Gastrocnemius medialis (tissue), 4 donors: ENCODE results near the gene MACIR. TPM values are rescaled to one million over a fixed set of nuclear protein-coding genes. Genes with fewer than 3 reads are reported as not detected.

Experiments used
- ATAC-seq, 2 donors: fragments of 150-250 bp; one replicate each; pipeline ENCODE4 v1.9.1; 2016
- DNase-seq, 2 donors: peaks; one replicate each; pipeline ENCODE4 v3.0.0-alpha.2; 2019
- H3K27ac ChIP-seq, 4 donors: fragments of 200-600 bp; sonication (generic); 1 replicate in 1 of 4; 2 replicates in 3 of 4; pipeline ENCODE4 v1.5.1; 2016 to 2018; ENCODE audit warnings: mild to moderate bottlenecking in 2 of 4, moderate library complexity in 1 of 4
- H3K27me3 ChIP-seq, 3 donors: fragments of 200-600 bp; sonication (generic) in 2 of 3; 1 replicate in 1 of 3; 2 replicates in 2 of 3; pipeline versions ENCODE4 v1.5.1 to v1.6.0; 2016 to 2019; ENCODE audit warnings: mild to moderate bottlenecking in 1 of 3, moderate library complexity in 1 of 3
- H3K36me3 ChIP-seq, 2 donors: fragments of 200-600 bp; sonication (generic) in 1 of 2; one replicate each; pipeline ENCODE4 v1.5.1; 2017 to 2018
- H3K4me1 ChIP-seq, 2 donors: fragments of 200-600 bp; sonication (generic) in 1 of 2; one replicate each; pipeline ENCODE4 v1.5.1; 2016 to 2017; ENCODE audit warnings: mild to moderate bottlenecking in 2 of 2
- H3K4me3 ChIP-seq, 4 donors: fragments of 200-600 bp; sonication (generic) in 3 of 4; 1 replicate in 1 of 4; 2 replicates in 3 of 4; pipeline ENCODE4 v1.5.1; 2016 to 2019; ENCODE audit warnings: mild to moderate bottlenecking in 2 of 4
- H3K9me3 ChIP-seq, 3 donors: fragments of 200-600 bp; sonication (generic) in 2 of 3; 1 replicate in 1 of 3; 2 replicates in 2 of 3; pipeline ENCODE4 v1.5.1; 2016 to 2019
- POLR2A ChIP-seq, 2 donors: fragments of 450-650 bp; IDR thresholded peaks; one replicate each; pipeline ENCODE4 v1.6.1; 2017; ENCODE audit warnings: antibody characterized with exemption in 2 of 2, mild to moderate bottlenecking in 2 of 2, moderate library complexity in 2 of 2
- in situ Hi-C, 4 donors: fragments of 200-750 bp; cut with MboI; loops; one replicate each; pipeline versions ENCODE4 v1.15.0 to v1.8.0; 2017; ENCODE audit warnings: low sequenced_read_pairs in 4 of 4
- intact Hi-C: fragments of 100-400 bp; cut with DNase I; formaldehyde crosslinking; loops from one replicate; pipeline ENCODE4 v1.15.1; 2023; ENCODE audit warnings: low total_unique reads
- total RNA-seq, 4 donors: library from RNA; depleted of rRNA; stranded (reverse); fragments of >200 nt; gene quantifications; one replicate each; pipeline versions ENCODE4 v1.1.0 to v1.2.3, GENCODE V29; 2016
- TF ChIP-seq, protein P1 (sequence below), 5 experiments: fragments of 450-650 bp in 3 of 5; fragments of 200-600 bp in 2 of 5; sonication (generic) in 2 of 5; IDR thresholded peaks in 4 of 5; conservative IDR thresholded peaks in 1 of 5; 1 replicate in 4 of 5; 2 replicates in 1 of 5; pipeline ENCODE4 v1.5.1; 2016 to 2019; ENCODE audit warnings: antibody characterized with exemption in 5 of 5, mild to moderate bottlenecking in 3 of 5, moderate library complexity in 3 of 5

Gene MACIR
- total RNA-seq, 4 donors from 2014 or later = 8.0 to 26.6 (median 21.7) TPM

- Histone ChIP-seq H3K27me3 (no peaks in the 10 kb centered on the region), H3K4me3 (no peak overlapping the region), H3K27ac (no peak overlapping the region), H3K36me3 (no peaks in the 10 kb centered on the region), H3K4me1 (no peaks in the 10 kb centered on the region), H3K9me3 (no peaks in the 10 kb centered on the region)
- DNase-seq (no peak), ATAC-seq (no peak)
- in situ Hi-C loops (no loop called here), intact Hi-C loops (no loop called here)
- TF ChIP-seq, protein P1, sequence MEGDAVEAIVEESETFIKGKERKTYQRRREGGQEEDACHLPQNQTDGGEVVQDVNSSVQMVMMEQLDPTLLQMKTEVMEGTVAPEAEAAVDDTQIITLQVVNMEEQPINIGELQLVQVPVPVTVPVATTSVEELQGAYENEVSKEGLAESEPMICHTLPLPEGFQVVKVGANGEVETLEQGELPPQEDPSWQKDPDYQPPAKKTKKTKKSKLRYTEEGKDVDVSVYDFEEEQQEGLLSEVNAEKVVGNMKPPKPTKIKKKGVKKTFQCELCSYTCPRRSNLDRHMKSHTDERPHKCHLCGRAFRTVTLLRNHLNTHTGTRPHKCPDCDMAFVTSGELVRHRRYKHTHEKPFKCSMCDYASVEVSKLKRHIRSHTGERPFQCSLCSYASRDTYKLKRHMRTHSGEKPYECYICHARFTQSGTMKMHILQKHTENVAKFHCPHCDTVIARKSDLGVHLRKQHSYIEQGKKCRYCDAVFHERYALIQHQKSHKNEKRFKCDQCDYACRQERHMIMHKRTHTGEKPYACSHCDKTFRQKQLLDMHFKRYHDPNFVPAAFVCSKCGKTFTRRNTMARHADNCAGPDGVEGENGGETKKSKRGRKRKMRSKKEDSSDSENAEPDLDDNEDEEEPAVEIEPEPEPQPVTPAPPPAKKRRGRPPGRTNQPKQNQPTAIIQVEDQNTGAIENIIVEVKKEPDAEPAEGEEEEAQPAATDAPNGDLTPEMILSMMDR (IDR thresholded peaks at IDR 0.05 in 4 of 5, conservative IDR thresholded peaks at IDR 0.05 in 1 of 5) = no peak
- TF ChIP-seq POLR2A (IDR thresholded peaks at IDR 0.05) = no peak
These were observed 50.2 kb downstream of the MACIR start for GRCh38 chr5:103308774-103309173.

GRCh38 chr5:103313056-103313455 lies 54.5 kb downstream of the MACIR start:
- H3K27ac ChIP-seq = no peak overlapping the region
- intact Hi-C loops = no loop called here
- ATAC-seq (no peak), DNase-seq (no peak)
- no peak overlapping the region for H3K4me3 ChIP-seq
- H3K27me3 ChIP-seq = no peaks in the 10 kb centered on the region
- TF ChIP-seq, protein P1 (IDR thresholded peaks at IDR 0.05 in 4 of 5, conservative IDR thresholded peaks at IDR 0.05 in 1 of 5) = no peak
- TF ChIP-seq POLR2A (IDR thresholded peaks at IDR 0.05) = no peak
- no peaks in the 10 kb centered on the region for H3K9me3 ChIP-seq
- in situ Hi-C loops = no loop called here
- no peaks in the 10 kb centered on the region for H3K4me1 ChIP-seq
- H3K36me3 ChIP-seq = no peaks in the 10 kb centered on the region

DNA sequence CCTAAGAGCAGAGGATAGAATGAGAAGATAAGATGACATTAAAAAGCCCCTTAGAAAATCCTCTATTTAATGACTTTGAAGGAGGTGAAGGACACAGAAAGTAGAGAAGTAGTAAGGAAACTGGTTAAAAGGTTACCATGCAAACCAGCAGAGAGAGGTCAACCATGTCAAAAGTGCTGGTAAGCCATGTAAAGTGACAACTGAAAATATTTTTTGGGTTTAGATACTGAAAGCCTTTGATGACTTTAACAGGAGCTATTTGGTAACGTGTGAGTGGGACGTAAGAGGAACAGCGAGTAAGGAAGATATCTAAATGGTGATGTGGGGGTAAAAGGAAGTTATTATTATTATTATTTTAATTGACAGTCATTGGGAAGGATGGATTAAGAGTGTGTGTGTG lies 56.9 kb downstream of the MACIR start:
- intact Hi-C loops = no loop called here
- H3K4me3 ChIP-seq = no peak overlapping the region
- no peak for TF ChIP-seq POLR2A (IDR thresholded peaks at IDR 0.05)
- TF ChIP-seq, protein P1 (IDR thresholded peaks at IDR 0.05 in 4 of 5, conservative IDR thresholded peaks at IDR 0.05 in 1 of 5) = no peak
- in situ Hi-C loops = no loop called here
- H3K36me3 ChIP-seq = no peaks in the 10 kb centered on the region
- no peak overlapping the region for H3K27ac ChIP-seq
- no peaks in the 10 kb centered on the region for H3K9me3 ChIP-seq
- H3K4me1 ChIP-seq = no peaks in the 10 kb centered on the region
- no peaks in the 10 kb centered on the region for H3K27me3 ChIP-seq
- no peak for DNase-seq
- no peak for ATAC-seq

- in situ Hi-C loops = no loop called here
- Histone ChIP-seq H3K4me3 (no peak overlapping the region), H3K9me3 (no peaks in the 10 kb centered on the region), H3K36me3 (no peaks in the 10 kb centered on the region), H3K27ac (no peak overlapping the region), H3K4me1 (no peaks in the 10 kb centered on the region), H3K27me3 (no peaks in the 10 kb centered on the region)
- intact Hi-C loops = no loop called here
- no peak for TF ChIP-seq POLR2A (IDR thresholded peaks at IDR 0.05)
- TF ChIP-seq, protein P1 (IDR thresholded peaks at IDR 0.05 in 4 of 5, conservative IDR thresholded peaks at IDR 0.05 in 1 of 5) = no peak
- DNase-seq (no peak), ATAC-seq (no peak)
These were observed 68.9 kb downstream of the MACIR start for GRCh38 chr5:103327451-103327850.

- Histone ChIP-seq H3K36me3 (no peaks in the 10 kb centered on the region), H3K27ac (no peak overlapping the region), H3K4me3 (no peak overlapping the region), H3K27me3 (no peaks in the 10 kb centered on the region), H3K4me1 (no peaks in the 10 kb centered on the region), H3K9me3 (no peaks in the 10 kb centered on the region)
- TF ChIP-seq POLR2A (IDR thresholded peaks at IDR 0.05) = no peak
- TF ChIP-seq, protein P1 (IDR thresholded peaks at IDR 0.05 in 4 of 5, conservative IDR thresholded peaks at IDR 0.05 in 1 of 5) = no peak
- ATAC-seq (no peak), DNase-seq (no peak)
- intact Hi-C loops = no loop called here
- in situ Hi-C loops = no loop called here
These were observed 69.3 kb downstream of the MACIR start for GRCh38 chr5:103327893-103328292.
